HEK293 (cell line): ENCODE data around the gene NOP56.

Source experiments
- CTCF ChIA-PET: fragments of 350-600 bp; formaldehyde crosslinking; extraction: SDS; loops from one replicate; lab custom pipeline; 2021; ENCODE audit warnings: antibody characterized with exemption; lab: Yijun Ruan, JAX
- POLR2A ChIA-PET: fragments of 300-600 bp; formaldehyde crosslinking; extraction: SDS; loops from one replicate; lab custom pipeline; 2020; ENCODE audit warnings: antibody characterized with exemption, inconsistent platforms; lab: Yijun Ruan, JAX
- H3K27ac ChIP-seq: fragments of 200-500 bp; sonication (Bioruptor generic); 2 replicates; pipeline ENCODE4 v1.5.1; 2014; ENCODE audit warnings: low read depth, low read length, control low read depth, inconsistent platforms; ENCODE audit errors: extremely low read depth
- H3K36me3 ChIP-seq, 2 experiments: fragments of 200-500 bp in 1 of 2; sonication (Bioruptor generic) in 1 of 2; 1 replicate in 1 of 2; 2 replicates in 1 of 2; pipeline ENCODE4 v1.5.1; 2014 to 2017; ENCODE audit warnings: inconsistent platforms in 2 of 2, low read length in 2 of 2; ENCODE audit not compliant: control insufficient read depth in 2 of 2, insufficient read depth in 1 of 2
- H3K4me1 ChIP-seq: fragments of 200-500 bp; sonication (Bioruptor generic); 2 replicates; pipeline ENCODE4 v1.5.1; 2014; ENCODE audit warnings: mild to moderate bottlenecking, low read length, inconsistent platforms; ENCODE audit not compliant: control insufficient read depth, insufficient read depth
- H3K4me3 ChIP-seq: 2 replicates; pipeline ENCODE4 v1.5.1; 2011; ENCODE audit warnings: low read depth, mild to moderate bottlenecking, control low read depth, low read length, moderate library complexity
- H3K9me3 ChIP-seq: fragments of 200-500 bp; sonication (Bioruptor generic); 2 replicates; pipeline ENCODE4 v1.5.1; 2014; ENCODE audit warnings: low read depth, low read length, inconsistent platforms; ENCODE audit not compliant: control insufficient read depth, insufficient read depth
- BCL6B ChIP-seq: fragments of 450-650 bp; formaldehyde crosslinking; IDR thresholded peaks from 2 replicates; pipeline ENCODE4 v1.5.1; 2017; ENCODE audit warnings: missing biosample characterization, missing genetic modification characterization
- SP3 ChIP-seq: fragments of 450-650 bp; formaldehyde crosslinking; IDR thresholded peaks from 2 replicates; pipeline ENCODE4 v1.5.1; 2016; ENCODE audit warnings: missing biosample characterization, missing genetic modification characterization
- ZBTB17 ChIP-seq: fragments of 450-650 bp; formaldehyde crosslinking; IDR thresholded peaks from 2 replicates; pipeline ENCODE4 v1.5.1; 2016; ENCODE audit warnings: missing biosample characterization, missing genetic modification characterization
- ZFP3 ChIP-seq: fragments of 450-650 bp; formaldehyde crosslinking; IDR thresholded peaks from 2 replicates; pipeline ENCODE4 v1.5.1; 2016; ENCODE audit warnings: low read depth, missing biosample characterization, missing genetic modification characterization
- ZFP37 ChIP-seq: fragments of 450-650 bp; formaldehyde crosslinking; IDR thresholded peaks from 2 replicates; pipeline ENCODE4 v1.5.1; 2016; ENCODE audit warnings: missing biosample characterization, missing genetic modification characterization
- ZNF10 ChIP-seq: fragments of 450-650 bp; formaldehyde crosslinking; IDR thresholded peaks from 2 replicates; pipeline ENCODE4 v1.5.1; 2017; ENCODE audit warnings: missing biosample characterization, missing genetic modification characterization
- ZNF18 ChIP-seq: fragments of 450-650 bp; formaldehyde crosslinking; IDR thresholded peaks from 2 replicates; pipeline ENCODE4 v1.5.1; 2016; ENCODE audit warnings: missing biosample characterization, missing genetic modification characterization
- ZNF202 ChIP-seq: fragments of 450-650 bp; formaldehyde crosslinking; IDR thresholded peaks from 2 replicates; pipeline ENCODE4 v1.5.1; 2016; ENCODE audit warnings: missing biosample characterization, missing genetic modification characterization, borderline replicate concordance
- ZNF248 ChIP-seq: fragments of 450-650 bp; formaldehyde crosslinking; IDR thresholded peaks from 2 replicates; pipeline ENCODE4 v1.5.1; 2017; ENCODE audit warnings: missing biosample characterization, missing genetic modification characterization
- ZNF302 ChIP-seq: fragments of 450-650 bp; formaldehyde crosslinking; IDR thresholded peaks from 2 replicates; pipeline ENCODE4 v1.5.1; 2016; ENCODE audit warnings: missing biosample characterization, missing genetic modification characterization, low read depth
- ZNF350 ChIP-seq: fragments of 450-650 bp; formaldehyde crosslinking; IDR thresholded peaks from 2 replicates; pipeline ENCODE4 v1.5.0; 2017; ENCODE audit warnings: missing biosample characterization, mild to moderate bottlenecking, missing genetic modification characterization
- ZNF510 ChIP-seq: fragments of 450-650 bp; formaldehyde crosslinking; IDR thresholded peaks from 2 replicates; pipeline ENCODE4 v1.5.1; 2018; ENCODE audit warnings: mild to moderate bottlenecking, missing genetic modification characterization, missing biosample characterization; ENCODE audit not compliant: insufficient replicate concordance
- ZNF561 ChIP-seq: fragments of 450-650 bp; IDR thresholded peaks from 2 replicates; pipeline ENCODE4 v1.5.1; 2018; ENCODE audit warnings: missing biosample characterization, missing genetic modification characterization, borderline replicate concordance
- ZNF670 ChIP-seq: fragments of 450-650 bp; formaldehyde crosslinking; IDR thresholded peaks from 2 replicates; pipeline ENCODE4 v1.5.1; 2016; ENCODE audit warnings: missing biosample characterization, missing genetic modification characterization, low read depth
- ZNF701 ChIP-seq: fragments of 450-650 bp; formaldehyde crosslinking; IDR thresholded peaks from 2 replicates; pipeline ENCODE4 v1.5.1; 2016; ENCODE audit warnings: missing biosample characterization, missing genetic modification characterization
- ZNF830 ChIP-seq: fragments of 450-650 bp; IDR thresholded peaks from 2 replicates; pipeline ENCODE4 v1.5.0; 2018; ENCODE audit warnings: missing biosample characterization, missing genetic modification characterization, low read depth, mild to moderate bottlenecking, moderate library complexity
- TF ChIP-seq, protein P1 (sequence below): fragments of 450-650 bp; formaldehyde crosslinking; IDR thresholded peaks from 2 replicates; pipeline ENCODE4 v1.5.1; 2016; ENCODE audit warnings: missing biosample characterization, missing genetic modification characterization
- TF ChIP-seq, protein P2 (sequence below): fragments of 450-650 bp; formaldehyde crosslinking; IDR thresholded peaks from 2 replicates; pipeline ENCODE4 v1.5.1; 2016; ENCODE audit warnings: missing biosample characterization, missing genetic modification characterization
- TF ChIP-seq, protein P3 (sequence below): fragments of 450-650 bp; formaldehyde crosslinking; IDR thresholded peaks from 2 replicates; pipeline ENCODE4 v1.5.1; 2017; ENCODE audit warnings: missing biosample characterization, missing genetic modification characterization

The NOP56 gene

GRCh38 chr20:2654384-2654822 lies 2.0 kb downstream of the NOP56 start:
- peaks cover 7% of the 10 kb centered on the region for H3K4me1 ChIP-seq
- H3K4me3 ChIP-seq: peak overlapping the region; percentile 84
- POLR2A ChIA-PET: interaction anchor here (1.3 to 6.7 kb wide), 3 partner anchors 12 to 184 kb away, joined by 3 to 133 read pairs (median 4); partner anchors contain the start of genes IDH3B and SNRPB
- H3K36me3 ChIP-seq: peaks cover 37 to 66% of the 10 kb centered on the region in 2 experiments
- no peaks in the 10 kb centered on the region for H3K9me3 ChIP-seq
- peak overlapping the region; percentile 97 for H3K27ac ChIP-seq
- CTCF ChIA-PET: interaction anchor here (0.8 to 16.0 kb wide), 4 partner anchors 10 to 133 kb away, joined by 3 to 166 read pairs (median 5); no protein-coding TSS in a partner anchor
- TF ChIP-seq ZFP3 (tag by site-specific recombination) (no peak), ZNF350 (no peak), ZBTB17 (0 out of 2 replicates have a peak, but pooled peaks have one; percentile 5)
- TF ChIP-seq, all 188 proteins: peak for 1

- CTCF ChIA-PET: interaction anchor here (1.1 to 16.0 kb wide), 3 partner anchors 10 to 133 kb away, joined by 3 to 166 read pairs (median 7); no protein-coding TSS in a partner anchor
- TF ChIP-seq ZNF561 (no peak), ZNF701 (tag by site-specific recombination) (no peak), ZNF670 (tag by site-specific recombination) (no peak), ZNF10 (tag by site-specific recombination) (no peak), BCL6B (no peak), ZFP37 (tag by site-specific recombination) (no peak), ZNF18 (no peak), ZNF248 (no peak), ZNF830 (no peak), SP3 (tag by site-specific recombination) (no peak), ZNF510 (tag by site-specific recombination) (no peak), ZNF202 (tag by site-specific recombination) (no peak), ZNF302 (tag by site-specific recombination) (no peak)
- TF ChIP-seq, protein P1, sequence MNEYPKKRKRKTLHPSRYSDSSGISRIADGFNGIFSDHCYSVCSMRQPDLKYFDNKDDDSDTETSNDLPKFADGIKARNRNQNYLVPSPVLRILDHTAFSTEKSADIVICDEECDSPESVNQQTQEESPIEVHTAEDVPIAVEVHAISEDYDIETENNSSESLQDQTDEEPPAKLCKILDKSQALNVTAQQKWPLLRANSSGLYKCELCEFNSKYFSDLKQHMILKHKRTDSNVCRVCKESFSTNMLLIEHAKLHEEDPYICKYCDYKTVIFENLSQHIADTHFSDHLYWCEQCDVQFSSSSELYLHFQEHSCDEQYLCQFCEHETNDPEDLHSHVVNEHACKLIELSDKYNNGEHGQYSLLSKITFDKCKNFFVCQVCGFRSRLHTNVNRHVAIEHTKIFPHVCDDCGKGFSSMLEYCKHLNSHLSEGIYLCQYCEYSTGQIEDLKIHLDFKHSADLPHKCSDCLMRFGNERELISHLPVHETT (tag by site-specific recombination): no peak
- TF ChIP-seq, protein P2, sequence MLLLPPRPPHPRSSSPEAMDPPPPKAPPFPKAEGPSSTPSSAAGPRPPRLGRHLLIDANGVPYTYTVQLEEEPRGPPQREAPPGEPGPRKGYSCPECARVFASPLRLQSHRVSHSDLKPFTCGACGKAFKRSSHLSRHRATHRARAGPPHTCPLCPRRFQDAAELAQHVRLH: no peak
- TF ChIP-seq, protein P3, sequence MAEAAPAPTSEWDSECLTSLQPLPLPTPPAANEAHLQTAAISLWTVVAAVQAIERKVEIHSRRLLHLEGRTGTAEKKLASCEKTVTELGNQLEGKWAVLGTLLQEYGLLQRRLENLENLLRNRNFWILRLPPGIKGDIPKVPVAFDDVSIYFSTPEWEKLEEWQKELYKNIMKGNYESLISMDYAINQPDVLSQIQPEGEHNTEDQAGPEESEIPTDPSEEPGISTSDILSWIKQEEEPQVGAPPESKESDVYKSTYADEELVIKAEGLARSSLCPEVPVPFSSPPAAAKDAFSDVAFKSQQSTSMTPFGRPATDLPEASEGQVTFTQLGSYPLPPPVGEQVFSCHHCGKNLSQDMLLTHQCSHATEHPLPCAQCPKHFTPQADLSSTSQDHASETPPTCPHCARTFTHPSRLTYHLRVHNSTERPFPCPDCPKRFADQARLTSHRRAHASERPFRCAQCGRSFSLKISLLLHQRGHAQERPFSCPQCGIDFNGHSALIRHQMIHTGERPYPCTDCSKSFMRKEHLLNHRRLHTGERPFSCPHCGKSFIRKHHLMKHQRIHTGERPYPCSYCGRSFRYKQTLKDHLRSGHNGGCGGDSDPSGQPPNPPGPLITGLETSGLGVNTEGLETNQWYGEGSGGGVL (tag by site-specific recombination): no peak
- POLR2A ChIA-PET: interaction anchor here (1.3 to 6.7 kb wide), 3 partner anchors 12 to 184 kb away, joined by 3 to 133 read pairs (median 4); partner anchors contain the start of genes IDH3B and SNRPB
- H3K27ac ChIP-seq: peak overlapping the region; percentile 97
- peaks cover 40 to 70% of the 10 kb centered on the region in 2 experiments for H3K36me3 ChIP-seq
- peaks cover 7% of the 10 kb centered on the region for H3K4me1 ChIP-seq
- no peak overlapping the region; the same call in 1 of the 2 replicates for H3K4me3 ChIP-seq
- H3K9me3 ChIP-seq: no peaks in the 10 kb centered on the region
Observed at GRCh38 chr20:2654831-2655230, 2.4 kb downstream of the NOP56 start.
